HG02763 (cell line): ENCODE measurements around the gene RBL1.
"Not testable (repeated sequence)": the region's sequence is repeated elsewhere in the genome, so short reads cannot be mapped to it uniquely, and the experiment has no call there.

Experiments used
- ATAC-seq: cut with Tn5 transposase; IDR thresholded peaks from one replicate; pipeline ENCODE4 v1.9.1; 2021; ENCODE audit warnings: mild to moderate bottlenecking, moderate library complexity; ENCODE audit not compliant: unreplicated experiment

The RBL1 gene, protein sequence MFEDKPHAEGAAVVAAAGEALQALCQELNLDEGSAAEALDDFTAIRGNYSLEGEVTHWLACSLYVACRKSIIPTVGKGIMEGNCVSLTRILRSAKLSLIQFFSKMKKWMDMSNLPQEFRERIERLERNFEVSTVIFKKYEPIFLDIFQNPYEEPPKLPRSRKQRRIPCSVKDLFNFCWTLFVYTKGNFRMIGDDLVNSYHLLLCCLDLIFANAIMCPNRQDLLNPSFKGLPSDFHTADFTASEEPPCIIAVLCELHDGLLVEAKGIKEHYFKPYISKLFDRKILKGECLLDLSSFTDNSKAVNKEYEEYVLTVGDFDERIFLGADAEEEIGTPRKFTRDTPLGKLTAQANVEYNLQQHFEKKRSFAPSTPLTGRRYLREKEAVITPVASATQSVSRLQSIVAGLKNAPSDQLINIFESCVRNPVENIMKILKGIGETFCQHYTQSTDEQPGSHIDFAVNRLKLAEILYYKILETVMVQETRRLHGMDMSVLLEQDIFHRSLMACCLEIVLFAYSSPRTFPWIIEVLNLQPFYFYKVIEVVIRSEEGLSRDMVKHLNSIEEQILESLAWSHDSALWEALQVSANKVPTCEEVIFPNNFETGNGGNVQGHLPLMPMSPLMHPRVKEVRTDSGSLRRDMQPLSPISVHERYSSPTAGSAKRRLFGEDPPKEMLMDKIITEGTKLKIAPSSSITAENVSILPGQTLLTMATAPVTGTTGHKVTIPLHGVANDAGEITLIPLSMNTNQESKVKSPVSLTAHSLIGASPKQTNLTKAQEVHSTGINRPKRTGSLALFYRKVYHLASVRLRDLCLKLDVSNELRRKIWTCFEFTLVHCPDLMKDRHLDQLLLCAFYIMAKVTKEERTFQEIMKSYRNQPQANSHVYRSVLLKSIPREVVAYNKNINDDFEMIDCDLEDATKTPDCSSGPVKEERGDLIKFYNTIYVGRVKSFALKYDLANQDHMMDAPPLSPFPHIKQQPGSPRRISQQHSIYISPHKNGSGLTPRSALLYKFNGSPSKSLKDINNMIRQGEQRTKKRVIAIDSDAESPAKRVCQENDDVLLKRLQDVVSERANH

DNA sequence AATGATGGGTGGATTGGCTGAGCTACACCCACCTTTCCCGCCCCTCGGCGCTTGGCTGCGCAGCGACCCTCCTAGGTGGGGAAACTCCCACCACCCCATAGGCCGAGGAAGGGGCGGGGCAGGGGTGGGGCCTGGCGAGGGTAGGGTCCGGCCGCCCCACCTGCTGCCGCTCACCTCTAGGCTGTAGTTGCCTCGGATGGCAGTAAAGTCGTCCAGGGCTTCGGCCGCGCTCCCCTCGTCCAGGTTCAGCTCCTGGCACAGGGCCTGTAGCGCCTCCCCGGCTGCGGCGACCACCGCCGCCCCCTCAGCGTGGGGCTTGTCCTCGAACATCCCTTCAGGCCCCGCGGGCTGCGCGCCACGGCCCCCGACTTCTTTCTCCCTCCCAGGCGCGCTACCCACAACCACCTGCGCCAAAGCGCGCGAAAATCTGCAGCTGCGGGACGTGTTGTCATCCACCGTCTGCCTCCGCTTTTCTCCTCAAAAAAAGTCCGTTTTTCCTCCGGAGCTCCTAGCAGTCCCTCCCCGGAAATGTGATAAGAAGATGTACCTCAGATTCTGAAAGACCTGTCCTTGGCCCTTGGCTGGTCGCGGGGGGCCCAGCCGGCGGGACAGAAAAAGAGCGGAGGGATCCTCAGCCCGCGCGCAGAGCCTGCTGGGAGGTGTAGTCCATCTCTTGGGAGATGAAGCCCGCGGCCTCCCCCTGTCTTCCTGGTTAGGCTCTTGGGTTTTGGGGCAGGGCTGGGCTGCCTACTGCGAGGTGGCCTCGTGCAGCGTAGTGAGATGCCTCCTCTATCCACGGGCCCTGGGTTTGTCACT, at the start of gene RBL1:
TSS of gene RBL1 (minus strand) at position 399 of the 816 bp plus-strand sequence. CDS start at position 330, 69 bp downstream.
- ATAC-seq, result peak; percentile 78

DNA sequence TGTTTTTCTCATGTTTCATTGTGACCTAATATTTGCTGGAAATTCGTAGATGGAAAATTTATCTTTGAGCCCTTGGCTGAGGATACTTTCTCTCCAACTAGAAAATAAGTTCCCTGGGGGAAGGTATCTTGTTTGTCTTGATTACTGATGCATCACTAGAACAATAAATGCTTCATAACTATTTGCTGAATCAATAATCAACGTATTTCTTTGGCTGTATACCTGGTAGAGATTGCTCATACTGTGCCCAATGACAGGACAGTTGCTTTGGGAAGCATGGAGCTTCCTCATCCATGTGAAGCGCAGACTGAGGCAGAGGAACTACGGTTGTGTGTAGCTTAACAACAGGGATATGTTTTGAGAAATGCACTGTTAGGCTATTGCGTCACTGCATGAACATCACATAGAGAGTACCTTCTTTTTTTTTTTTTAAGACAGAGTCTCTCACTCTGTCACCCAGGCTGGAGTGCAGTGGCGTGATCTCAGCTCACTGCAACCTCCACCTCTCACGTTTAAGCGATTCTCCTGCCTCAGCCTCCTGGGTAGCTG, 49.1 kb upstream of the RBL1 start:
- no peak for ATAC-seq

GRCh38 chr20:37142708-37143107, 46.9 kb upstream of the RBL1 start:
- ATAC-seq, result no peak

DNA sequence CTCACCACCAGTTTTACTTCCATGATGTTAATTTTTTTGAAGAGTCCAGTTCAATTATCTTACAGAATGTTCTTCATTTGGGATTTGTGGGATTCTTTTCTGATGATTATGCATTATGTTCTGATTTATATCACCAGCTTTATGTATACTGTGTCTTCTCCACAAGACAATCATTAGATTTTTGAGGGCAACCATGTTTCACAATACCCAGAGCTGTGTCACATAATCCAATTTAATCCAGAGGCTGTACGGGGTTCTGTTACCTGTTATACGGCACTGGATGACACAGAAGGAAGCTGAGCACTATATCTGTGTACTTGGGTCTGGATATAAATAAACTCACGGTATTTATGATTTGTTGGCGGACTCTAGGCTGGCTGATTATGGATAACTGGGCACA, 41.8 kb upstream of the RBL1 start:
- no peak for ATAC-seq

- no peak for ATAC-seq
Observed at GRCh38 chr20:37133952-37134351, 38.2 kb upstream of the RBL1 start.

- no peak for ATAC-seq
Observed at GRCh38 chr20:37131486-37131885, 35.7 kb upstream of the RBL1 start.

- ATAC-seq, result no peak
Observed at GRCh38 chr20:37128803-37129202, 33.0 kb upstream of the RBL1 start.

DNA sequence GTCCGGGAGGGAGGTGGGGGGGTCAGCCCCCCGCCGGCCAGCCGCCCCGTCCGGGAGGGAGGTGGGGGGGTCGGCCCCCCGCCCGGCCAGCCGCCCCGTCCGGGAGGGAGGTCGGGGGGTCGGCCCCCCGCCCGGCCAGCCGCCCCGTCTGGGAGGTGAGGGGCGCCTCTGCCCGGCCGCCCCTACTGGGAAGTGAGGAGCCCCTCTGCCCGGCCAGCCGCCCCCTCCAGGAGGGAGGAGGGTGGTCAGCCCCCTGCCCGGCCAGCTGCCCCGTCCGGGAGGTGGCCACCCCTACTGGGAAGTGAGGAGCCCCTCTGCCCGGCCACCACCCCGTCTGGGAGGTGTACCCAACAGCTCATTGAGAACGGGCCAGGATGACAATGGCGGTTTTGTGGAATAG, 30.5 kb upstream of the RBL1 start:
- ATAC-seq, result not testable (repeated sequence)

- no peak for ATAC-seq
Observed at GRCh38 chr20:37123441-37123840, 27.6 kb upstream of the RBL1 start.

GRCh38 chr20:37120497-37120896, 24.7 kb upstream of the RBL1 start:
- no peak for ATAC-seq

GRCh38 chr20:37119356-37120036, 23.7 kb upstream of the RBL1 start:
- ATAC-seq, result no peak

GRCh38 chr20:37114012-37114411, 18.2 kb upstream of the RBL1 start:
- no peak for ATAC-seq

DNA sequence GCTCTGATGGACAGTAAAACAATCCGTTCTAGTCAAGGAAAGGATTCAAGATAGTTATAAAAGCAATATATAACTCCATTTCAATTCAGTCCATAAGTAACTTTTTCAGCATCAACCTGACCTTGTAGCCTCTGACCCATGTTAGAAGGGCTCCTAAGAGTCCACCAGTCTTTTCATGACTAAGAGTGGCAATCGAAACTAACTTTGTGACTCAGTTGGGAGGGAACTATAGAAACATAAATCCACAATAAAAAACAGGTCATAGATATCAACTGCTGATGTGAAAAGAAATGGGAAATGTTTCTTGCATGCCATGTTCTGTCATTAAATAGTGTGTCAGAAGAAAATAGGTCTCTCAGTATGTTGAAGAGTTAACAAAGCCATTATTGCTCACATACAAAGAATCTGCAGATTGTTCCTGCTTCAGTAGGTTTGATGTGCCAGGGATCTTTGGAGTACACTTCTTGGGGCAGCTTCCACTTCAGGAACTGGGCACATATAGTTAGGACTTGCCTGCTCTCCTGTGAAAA, 16.2 kb upstream of the RBL1 start:
- ATAC-seq, result no peak

- no peak for ATAC-seq
Observed at GRCh38 chr20:37108676-37109075, 12.9 kb upstream of the RBL1 start.

- no peak for ATAC-seq
Observed at GRCh38 chr20:37102571-37102970, 6.8 kb upstream of the RBL1 start.

GRCh38 chr20:37096415-37097041, 731 bp upstream of the RBL1 start:
- ATAC-seq, result no peak

DNA sequence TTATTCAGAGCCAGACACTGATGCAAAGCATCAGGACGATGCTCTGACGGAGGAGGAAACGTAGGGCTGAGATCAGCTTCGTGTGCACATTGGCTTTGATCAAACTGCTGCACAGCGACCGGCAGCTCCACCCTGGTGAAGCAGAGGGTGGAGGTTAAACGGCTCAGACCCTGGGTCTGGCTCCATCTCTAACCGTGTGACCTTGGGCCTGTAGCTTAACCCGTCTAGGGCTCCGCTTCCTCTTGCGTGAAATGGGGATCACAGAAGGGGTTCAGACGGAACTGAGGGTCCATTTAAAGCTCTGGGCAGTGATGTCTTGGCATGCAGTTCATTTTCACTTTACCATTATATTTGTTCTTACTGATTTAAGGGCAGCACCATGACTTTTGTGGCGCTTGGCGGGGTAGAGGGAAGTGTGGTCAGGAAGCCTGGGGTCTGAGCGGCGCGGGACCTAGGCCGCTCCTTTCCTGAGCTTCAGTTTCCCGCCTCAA, 644 bp downstream of the RBL1 start:
- no peak for ATAC-seq

DNA sequence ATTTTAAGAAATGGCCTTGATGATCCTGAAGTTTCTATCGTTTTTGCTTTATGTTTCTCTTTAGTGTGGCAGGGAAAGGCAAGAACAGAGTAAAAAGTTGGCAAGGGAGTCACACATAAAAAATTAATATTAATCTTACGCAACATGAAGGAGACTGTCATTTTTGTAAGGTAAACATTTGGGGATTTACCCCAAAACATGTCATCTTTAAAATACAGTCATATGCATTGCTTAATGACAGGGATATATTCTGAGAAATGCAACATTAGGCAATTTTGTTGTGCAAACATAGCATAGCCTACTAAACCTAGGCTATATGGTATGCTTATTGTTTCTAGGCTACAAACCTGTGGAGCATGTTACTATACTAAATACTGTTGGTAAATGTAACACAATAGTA, 5.4 kb downstream of the RBL1 start:
- no peak for ATAC-seq

DNA sequence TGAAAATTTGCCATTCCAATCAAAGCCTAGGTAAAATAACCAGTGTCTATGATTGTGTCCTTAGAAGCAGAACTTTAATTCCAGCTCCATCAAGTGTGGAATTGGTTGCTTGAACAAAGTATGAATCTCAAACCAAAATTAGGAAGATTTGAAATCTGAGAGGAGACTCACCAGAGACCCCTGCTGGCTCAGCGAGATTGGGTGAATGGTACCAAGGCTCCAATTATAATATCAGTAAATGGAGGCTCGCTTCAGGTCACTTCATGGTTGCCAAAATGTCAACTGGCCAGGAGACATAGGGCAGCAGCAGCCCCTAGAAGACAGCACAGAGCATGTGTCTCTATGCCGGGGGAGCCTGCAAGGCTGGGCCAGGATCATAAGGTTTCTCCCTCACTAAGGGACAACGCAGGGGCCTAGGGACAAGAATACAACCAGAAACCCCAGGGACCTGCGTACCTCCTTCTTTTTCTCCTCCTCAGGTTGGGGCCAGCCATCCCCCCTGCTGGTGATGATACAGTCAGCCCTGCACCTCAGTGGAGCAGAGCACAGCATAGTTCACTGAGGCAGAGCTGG, 14.0 kb downstream of the RBL1 start:
- no peak for ATAC-seq
